Transverse colon (tissue), 4 donors: ENCODE measurements around the gene KLRK1.

Source experiments
- EP300 ChIP-seq: sonication (generic); formaldehyde crosslinking; IDR thresholded peaks from one replicate; pipeline ENCODE4 v1.6.1; 2017; ENCODE audit warnings: antibody characterized with exemption, low read depth
- POLR2A ChIP-seq: fragments of 450-650 bp; IDR thresholded peaks from one replicate; pipeline ENCODE4 v1.6.1; 2016; ENCODE audit warnings: antibody characterized with exemption, mild to moderate bottlenecking, moderate library complexity
- POLR2AphosphoS5 ChIP-seq, 3 donors: sonication (generic); formaldehyde crosslinking; IDR thresholded peaks; one replicate each; pipeline ENCODE4 v1.6.1; 2016; ENCODE audit warnings: antibody characterized with exemption in 3 of 3
- TF ChIP-seq, protein P1 (sequence below), 5 experiments: fragments of 200-600 bp in 3 of 5; fragments of 450-650 bp in 2 of 5; sonication (generic) in 3 of 5; IDR thresholded peaks; 1 replicate in 2 of 5; 2 replicates in 3 of 5; pipeline ENCODE4 v1.5.1; 2016 to 2017; ENCODE audit warnings: antibody characterized with exemption in 5 of 5, inconsistent platforms in 3 of 5, mild to moderate bottlenecking in 2 of 5, moderate library complexity in 1 of 5

DNA sequence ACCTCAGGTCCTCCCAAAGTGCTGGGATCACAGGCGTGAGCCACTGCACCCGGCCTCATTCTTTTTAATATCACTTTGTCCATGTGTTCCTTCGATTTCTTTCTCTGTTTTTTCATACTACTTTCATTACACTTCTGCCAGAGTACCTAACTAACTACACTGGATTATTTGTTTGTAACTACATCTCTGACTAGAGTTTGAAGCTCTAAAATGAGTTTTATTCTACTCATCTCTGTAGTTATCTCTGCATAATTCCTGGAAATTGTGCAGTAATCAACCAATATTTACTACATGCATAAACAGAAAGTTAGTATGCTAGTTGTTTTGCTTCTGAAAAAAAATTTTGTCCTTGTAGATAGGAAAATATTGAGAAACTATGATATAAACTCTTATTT, 15.2 kb downstream of the KLRK1 start:
- TF ChIP-seq, protein P1, sequence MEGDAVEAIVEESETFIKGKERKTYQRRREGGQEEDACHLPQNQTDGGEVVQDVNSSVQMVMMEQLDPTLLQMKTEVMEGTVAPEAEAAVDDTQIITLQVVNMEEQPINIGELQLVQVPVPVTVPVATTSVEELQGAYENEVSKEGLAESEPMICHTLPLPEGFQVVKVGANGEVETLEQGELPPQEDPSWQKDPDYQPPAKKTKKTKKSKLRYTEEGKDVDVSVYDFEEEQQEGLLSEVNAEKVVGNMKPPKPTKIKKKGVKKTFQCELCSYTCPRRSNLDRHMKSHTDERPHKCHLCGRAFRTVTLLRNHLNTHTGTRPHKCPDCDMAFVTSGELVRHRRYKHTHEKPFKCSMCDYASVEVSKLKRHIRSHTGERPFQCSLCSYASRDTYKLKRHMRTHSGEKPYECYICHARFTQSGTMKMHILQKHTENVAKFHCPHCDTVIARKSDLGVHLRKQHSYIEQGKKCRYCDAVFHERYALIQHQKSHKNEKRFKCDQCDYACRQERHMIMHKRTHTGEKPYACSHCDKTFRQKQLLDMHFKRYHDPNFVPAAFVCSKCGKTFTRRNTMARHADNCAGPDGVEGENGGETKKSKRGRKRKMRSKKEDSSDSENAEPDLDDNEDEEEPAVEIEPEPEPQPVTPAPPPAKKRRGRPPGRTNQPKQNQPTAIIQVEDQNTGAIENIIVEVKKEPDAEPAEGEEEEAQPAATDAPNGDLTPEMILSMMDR (IDR thresholded peaks at IDR 0.05): no peak
- TF ChIP-seq POLR2AphosphoS5 (IDR thresholded peaks at IDR 0.05) (no peak), POLR2A (no peak), EP300 (no peak)
